ENCODE data around the gene LPCAT3. TPM values are rescaled to one million over a fixed set of nuclear protein-coding genes. Genes with fewer than 3 reads are reported as not detected.
A peak's percentile ranks its signal among the peaks of the same experiment; 100 is the strongest.
"Not testable (repeated sequence)": the region's sequence is repeated elsewhere in the genome, so short reads cannot be mapped to it uniquely, and the experiment has no call there.

Gene LPCAT3
- total RNA-seq, 4 donors from 2014 or later = 41.7 to 58.2 (median 47.9) TPM

DNA sequence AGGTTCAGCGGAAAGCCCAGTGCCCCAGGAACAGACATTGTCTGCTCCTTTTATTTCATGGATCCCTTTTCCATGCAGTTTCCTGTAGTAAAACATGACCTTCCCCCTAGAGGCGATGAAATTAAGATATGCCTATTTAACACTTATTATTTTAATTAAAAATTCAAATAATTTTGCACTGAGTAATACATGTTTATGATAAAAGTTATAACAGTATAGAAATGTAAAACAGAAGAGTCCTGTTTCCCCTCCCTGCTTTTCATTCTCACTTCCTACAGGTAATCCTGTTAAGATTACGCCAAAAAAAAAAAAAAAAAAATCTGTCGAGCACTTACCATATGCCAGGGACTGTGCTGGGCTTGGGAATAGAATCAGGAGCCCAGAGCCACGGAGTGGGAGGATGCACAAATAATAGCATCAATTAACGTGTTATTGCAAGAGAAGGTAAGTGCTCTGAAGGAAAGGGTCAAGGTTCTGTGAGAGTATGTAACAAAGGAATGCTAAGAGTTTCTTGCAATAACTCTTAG lies 830 bp upstream of the LPCAT3 start:
- DNase-seq (ENCODE audit: low spot score) = no peak
- TF ChIP-seq, protein P1, sequence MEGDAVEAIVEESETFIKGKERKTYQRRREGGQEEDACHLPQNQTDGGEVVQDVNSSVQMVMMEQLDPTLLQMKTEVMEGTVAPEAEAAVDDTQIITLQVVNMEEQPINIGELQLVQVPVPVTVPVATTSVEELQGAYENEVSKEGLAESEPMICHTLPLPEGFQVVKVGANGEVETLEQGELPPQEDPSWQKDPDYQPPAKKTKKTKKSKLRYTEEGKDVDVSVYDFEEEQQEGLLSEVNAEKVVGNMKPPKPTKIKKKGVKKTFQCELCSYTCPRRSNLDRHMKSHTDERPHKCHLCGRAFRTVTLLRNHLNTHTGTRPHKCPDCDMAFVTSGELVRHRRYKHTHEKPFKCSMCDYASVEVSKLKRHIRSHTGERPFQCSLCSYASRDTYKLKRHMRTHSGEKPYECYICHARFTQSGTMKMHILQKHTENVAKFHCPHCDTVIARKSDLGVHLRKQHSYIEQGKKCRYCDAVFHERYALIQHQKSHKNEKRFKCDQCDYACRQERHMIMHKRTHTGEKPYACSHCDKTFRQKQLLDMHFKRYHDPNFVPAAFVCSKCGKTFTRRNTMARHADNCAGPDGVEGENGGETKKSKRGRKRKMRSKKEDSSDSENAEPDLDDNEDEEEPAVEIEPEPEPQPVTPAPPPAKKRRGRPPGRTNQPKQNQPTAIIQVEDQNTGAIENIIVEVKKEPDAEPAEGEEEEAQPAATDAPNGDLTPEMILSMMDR (IDR thresholded peaks at IDR 0.05) = peak in 1 of 3 donors; percentile 3
- ATAC-seq (ENCODE audit: low FRiP score) = no peak

DNA sequence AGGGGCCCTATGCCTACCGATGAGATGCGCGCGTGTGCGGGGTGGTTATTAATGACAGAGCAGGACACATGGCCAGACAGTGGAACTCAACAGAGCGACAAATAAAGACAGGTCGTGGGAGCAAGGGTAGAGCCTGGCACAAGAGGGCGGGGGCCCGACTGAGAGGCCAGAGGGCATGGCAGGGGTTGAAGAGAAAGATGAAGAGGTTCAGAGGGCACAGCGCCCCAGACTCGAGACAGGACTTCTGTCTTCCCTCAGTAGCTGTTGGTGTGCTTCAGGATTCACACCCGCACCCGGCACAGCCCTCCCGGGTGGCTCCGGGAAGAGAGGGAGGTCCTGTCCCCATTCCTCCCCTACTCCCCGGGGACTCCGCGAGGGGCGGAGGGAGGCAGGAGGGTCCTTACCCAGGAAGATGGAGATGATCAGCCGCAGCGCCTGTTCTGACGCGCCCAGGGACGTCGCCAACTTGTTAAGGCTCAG lies 366 bp downstream of the LPCAT3 start:
- TF ChIP-seq, protein P1 (IDR thresholded peaks at IDR 0.05) = no peak
- ATAC-seq (ENCODE audit: low FRiP score) = peak; percentile 24
- DNase-seq (ENCODE audit: low spot score) = no peak

DNA sequence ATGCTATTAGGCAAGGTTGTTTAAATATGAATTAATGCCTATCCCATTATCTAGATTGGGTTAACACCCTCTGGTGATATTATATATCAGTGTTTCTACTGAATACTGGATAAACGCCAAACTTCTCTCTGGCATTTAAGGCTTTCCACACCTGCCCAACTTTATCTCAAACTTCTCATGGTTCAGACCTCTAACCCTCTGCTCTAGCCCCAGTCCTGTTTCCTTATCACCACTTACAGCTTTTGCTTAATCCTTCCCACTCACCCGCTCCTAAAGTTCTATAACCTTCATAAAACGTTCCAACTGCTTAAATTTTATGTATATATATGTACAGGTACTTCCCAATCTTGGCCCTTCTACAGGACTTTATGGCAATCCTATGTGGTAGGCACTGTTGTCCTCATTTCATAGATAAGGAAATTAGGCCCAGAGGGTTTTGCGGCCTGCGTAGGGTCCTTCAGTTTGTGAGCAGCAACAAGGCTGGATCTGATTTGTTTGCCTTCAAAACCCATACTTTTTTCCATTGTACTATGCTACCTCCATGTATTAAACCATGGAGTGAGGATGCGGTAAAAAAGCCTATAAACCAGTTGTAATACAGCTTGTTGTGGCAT lies 1.2 kb downstream of the LPCAT3 start:
- no peak for DNase-seq (ENCODE audit: low spot score)
- TF ChIP-seq, protein P1 (IDR thresholded peaks at IDR 0.05) = no peak
- ATAC-seq (ENCODE audit: low FRiP score) = no peak

DNA sequence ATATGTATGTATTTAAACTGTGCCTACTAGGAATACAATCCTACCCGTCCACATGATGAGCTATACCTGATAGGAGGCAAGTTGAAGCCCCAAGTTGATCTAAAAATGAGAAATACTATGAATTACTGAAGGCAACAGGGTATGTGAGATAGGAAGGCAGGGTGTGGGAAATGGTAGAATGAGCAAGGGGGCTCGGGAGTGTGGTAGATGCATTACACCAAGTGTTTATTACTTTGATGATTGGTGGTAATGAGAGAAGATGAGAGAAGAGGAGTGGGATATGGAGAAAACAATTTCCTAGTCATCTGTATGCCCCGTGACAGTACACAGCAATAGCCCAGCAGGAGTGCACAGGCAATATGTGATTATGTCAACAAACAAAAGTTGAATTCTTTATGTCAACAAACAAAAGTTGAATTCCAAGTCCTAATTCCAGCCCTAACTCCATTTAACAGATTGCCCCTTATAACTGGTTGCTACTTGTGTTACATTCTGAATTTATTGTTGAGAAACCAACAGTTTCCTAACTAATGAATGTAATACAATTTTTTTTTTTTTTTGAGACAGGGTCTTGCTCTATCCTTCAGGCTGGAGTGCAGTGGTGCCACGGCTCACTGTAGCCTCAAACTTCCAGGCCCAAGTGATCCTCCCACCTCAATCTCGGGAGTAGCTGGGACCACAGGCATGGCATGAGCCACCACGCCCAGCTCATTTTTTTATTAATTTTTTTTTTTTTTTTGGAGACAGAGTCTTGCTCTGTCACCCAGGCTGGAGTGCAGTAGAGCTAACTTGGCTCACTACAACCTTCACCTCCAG lies 2.5 kb downstream of the LPCAT3 start:
- DNase-seq (ENCODE audit: low spot score) (no peak), ATAC-seq (ENCODE audit: low FRiP score) (no peak)
- TF ChIP-seq, protein P1 (IDR thresholded peaks at IDR 0.05) = no peak

DNA sequence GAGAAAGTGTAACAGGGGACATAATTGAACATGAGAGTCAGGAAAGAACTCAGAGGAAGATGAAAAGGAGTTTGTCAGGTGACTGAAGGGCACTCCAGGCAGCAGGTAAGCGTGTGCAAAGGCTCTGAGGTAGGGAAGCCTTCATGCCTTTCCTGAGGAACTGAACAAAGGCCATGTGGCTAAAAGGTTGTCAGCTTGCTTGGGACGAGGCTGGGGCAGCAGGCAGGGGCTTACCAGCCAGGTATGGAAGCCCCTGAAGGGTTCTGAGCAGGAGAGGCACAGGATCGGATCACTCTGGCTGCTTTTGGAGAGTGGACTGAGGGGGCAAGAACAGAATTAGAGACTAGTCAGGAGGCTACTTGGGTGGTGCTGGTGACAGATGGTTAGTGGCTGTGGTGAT lies 5.2 kb downstream of the LPCAT3 start:
- DNase-seq (ENCODE audit: low spot score) (no peak), ATAC-seq (ENCODE audit: low FRiP score) (no peak)
- TF ChIP-seq, protein P1 (IDR thresholded peaks at IDR 0.05) = no peak

DNA sequence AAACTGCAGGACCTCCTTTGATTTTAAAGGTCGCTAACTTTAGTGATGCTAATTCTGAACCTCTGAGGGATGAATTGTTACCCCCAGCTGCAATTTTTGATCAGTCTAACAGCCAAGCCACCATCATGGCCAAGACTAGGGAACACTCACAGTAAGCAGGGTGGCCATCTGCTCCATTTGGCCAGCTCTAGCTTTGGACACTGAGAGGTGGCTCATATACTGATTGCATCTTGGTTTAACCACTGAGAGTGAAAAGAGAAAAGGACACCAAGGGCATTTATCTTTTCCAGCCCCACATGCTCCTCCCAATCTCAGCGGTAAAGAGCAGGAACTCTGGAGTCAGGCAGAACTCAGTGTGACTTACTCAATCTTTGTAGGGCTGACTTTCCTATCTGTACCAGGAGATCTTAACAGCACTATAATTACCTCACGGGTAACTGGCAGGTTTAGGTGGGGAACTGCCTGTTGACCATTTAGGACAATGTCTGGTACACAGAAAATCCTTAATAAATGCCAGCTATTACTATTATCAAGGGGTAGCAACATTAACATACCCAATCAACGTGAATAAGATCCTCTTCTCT lies 6.2 kb downstream of the LPCAT3 start:
- ATAC-seq (ENCODE audit: low FRiP score) (no peak), DNase-seq (ENCODE audit: low spot score) (no peak)
- TF ChIP-seq, protein P1 (IDR thresholded peaks at IDR 0.05) = no peak

DNA sequence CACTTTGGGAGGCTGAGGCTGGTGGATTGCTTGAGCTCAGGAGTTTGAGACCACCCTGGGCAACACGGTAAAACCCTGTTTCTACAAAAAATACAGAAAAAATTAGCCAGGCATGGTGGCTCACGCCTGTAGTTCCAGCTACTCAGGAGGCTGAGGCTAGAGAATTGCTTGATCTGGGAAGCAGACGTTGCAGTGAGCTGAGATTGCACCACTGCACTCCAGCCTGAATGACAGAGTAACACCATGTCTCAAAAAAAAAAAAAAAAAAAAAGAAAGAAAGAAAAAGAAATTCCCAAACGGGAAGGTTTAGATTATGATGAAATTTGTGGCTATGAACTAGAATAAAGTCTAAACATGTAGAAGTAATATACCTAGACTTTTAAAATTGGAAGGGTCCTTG lies 6.9 kb downstream of the LPCAT3 start:
- DNase-seq (ENCODE audit: low spot score); ATAC-seq (ENCODE audit: low FRiP score): not testable (repeated sequence)

All from omental fat pad (tissue), 4 donors.